Caco-2 (cell line): Measurements from ENCODE around the gene GNB1. TPM values are rescaled to one million over a fixed set of nuclear protein-coding genes. Genes with fewer than 3 reads are reported as not detected.

Source experiments
- BruUV-seq: library from RNA; stranded (reverse); fragments of 400-500 nt; replicated peaks from 2 replicates; lab custom pipeline; 2021; lab: Mats Ljungman, UMichigan
- CTCF ChIA-PET: fragments of 300-600 bp; sonication (Branson Sonifier 250); formaldehyde crosslinking; loops from one replicate; lab custom pipeline; 2022; ENCODE audit warnings: antibody characterized with exemption; lab: Charles Lee
- POLR2A ChIA-PET: fragments of 300-600 bp; sonication (Branson Sonifier 250); formaldehyde crosslinking; loops from one replicate; lab custom pipeline; 2022; ENCODE audit warnings: antibody characterized with exemption; lab: Charles Lee
- DNase-seq, 2 experiments: peaks; one replicate each; pipeline versions ENCODE4 v3.0.0 to v3.0.0-alpha.2; 2020 to 2022
- H3K27me3 ChIP-seq: replicated peaks from 2 replicates; pipeline ENCODE4 v1.6.0; 2011; ENCODE audit warnings: low read length; ENCODE audit not compliant: control insufficient read depth, insufficient read depth
- H3K36me3 ChIP-seq: 2 replicates; pipeline ENCODE4 v1.5.1; 2011; ENCODE audit warnings: low read length; ENCODE audit not compliant: control insufficient read depth, insufficient read depth
- H3K4me1 ChIP-seq: fragments of 250-450 bp; sonication (Bioruptor Pico); 2 replicates; pipeline ENCODE4 v1.5.1; 2020; ENCODE audit warnings: mild to moderate bottlenecking
- H3K4me3 ChIP-seq: 2 replicates; pipeline ENCODE4 v1.5.1; 2011; ENCODE audit warnings: low read depth, mild to moderate bottlenecking, control low read depth, low read length
- H3K9me3 ChIP-seq: fragments of 250-450 bp; sonication (Bioruptor Pico); 2 replicates; pipeline ENCODE4 v1.5.1; 2020; ENCODE audit warnings: mild to moderate bottlenecking, moderate library complexity
- H3K27ac Mint-ChIP-seq: one replicate; pipeline ENCODE4 v1.8.0; 2022; ENCODE audit warnings: mixed read lengths; ENCODE audit not compliant: unreplicated experiment
- H3K27me3 Mint-ChIP-seq: one replicate; pipeline ENCODE4 v1.8.0; 2022; ENCODE audit warnings: mixed read lengths; ENCODE audit not compliant: insufficient read depth, unreplicated experiment
- H3K36me3 Mint-ChIP-seq: one replicate; pipeline ENCODE4 v1.8.0; 2022; ENCODE audit warnings: mild to moderate bottlenecking, mixed read lengths; ENCODE audit not compliant: insufficient read depth, unreplicated experiment
- H3K4me1 Mint-ChIP-seq: one replicate; pipeline ENCODE4 v1.8.0; 2022; ENCODE audit warnings: low read depth, mixed read lengths; ENCODE audit not compliant: unreplicated experiment
- H3K4me3 Mint-ChIP-seq: one replicate; pipeline ENCODE4 v1.8.0; 2022; ENCODE audit warnings: mild to moderate bottlenecking, moderate library complexity, mixed read lengths; ENCODE audit not compliant: unreplicated experiment
- H3K9me3 Mint-ChIP-seq: one replicate; pipeline ENCODE4 v1.8.0; 2022; ENCODE audit warnings: mixed read lengths; ENCODE audit not compliant: unreplicated experiment
- CTCF ChIP-seq, 2 experiments: fragments of 200-600 bp in 1 of 2; IDR thresholded peaks; 1 replicate in 1 of 2; 2 replicates in 1 of 2; pipeline versions ENCODE4 v1.5.1 to v1.8.0; 2011 to 2022; ENCODE audit warnings: antibody characterized with exemption in 1 of 2, control low read depth in 1 of 2, inconsistent platforms in 1 of 2, low read depth in 1 of 2, low read length in 1 of 2, mild to moderate bottlenecking in 1 of 2, moderate library complexity in 1 of 2; ENCODE audit not compliant: insufficient read depth in 1 of 2, severe bottlenecking in 1 of 2, unreplicated experiment in 1 of 2
- intact Hi-C: fragments of 100-400 bp; cut with micrococcal nuclease; formaldehyde crosslinking; loops from one replicate; pipeline ENCODE4 v1.10.0; 2022; ENCODE audit not compliant: unreplicated experiment
- total RNA-seq: library from RNA; stranded (reverse); gene quantifications from 2 replicates; pipeline ENCODE4 v1.2.3, GENCODE V29; 2022

The GNB1 gene
- total RNA-seq, 1 experiment from 2014 or later, result 301 TPM

GRCh38 chr1:1919304-1920056, 28.6 kb upstream of the GNB1 start:
- H3K9me3 ChIP-seq, result no peaks in the 10 kb centered on the region
- Mint-ChIP-seq H3K9me3 (no peaks in the 10 kb centered on the region), H3K27me3 (no peaks in the 10 kb centered on the region), H3K4me3 (peak overlapping the region; percentile 58), H3K36me3 (peaks cover 5% of the 10 kb centered on the region), H3K27ac (no peak overlapping the region), H3K4me1 (no peaks in the 10 kb centered on the region)
- BruUV-seq, result no TSS peak
- no peaks in the 10 kb centered on the region for H3K27me3 ChIP-seq
- peak; percentile 98 for DNase-seq
- ChIA-PET CTCF (no interaction called here), POLR2A (no interaction called here)
- peak overlapping the region; percentile 57 for H3K4me3 ChIP-seq
- TF ChIP-seq CTCF (IDR thresholded peaks at IDR 0.05; ENCODE audit: insufficient read depth in 1 of 2, low read depth in 1 of 2, low read length in 1 of 2, severe bottlenecking in 1 of 2, unreplicated experiment in 1 of 2), result no peak
- intact Hi-C loops, result loop anchor here (1.0 kb wide), 2 partner anchors 10 to 28 kb away; partner anchors contain the start of gene GNB1
- H3K4me1 ChIP-seq, result peaks cover 20% of the 10 kb centered on the region; the same call in 1 of the 2 replicates
- no peaks in the 10 kb centered on the region for H3K36me3 ChIP-seq

GRCh38 chr1:1918901-1919303, 28.0 kb upstream of the GNB1 start, which contains the start of gene TMEM52:
Gene TMEM52, minus strand, starts transcription at chr1:1919279. Its CDS starts 14 bp downstream, at chr1:1919265.
- no peaks in the 10 kb centered on the region for H3K27me3 ChIP-seq
- POLR2A ChIA-PET, result no interaction called here
- peak in 1 of 2 experiments; percentile 19 for TF ChIP-seq CTCF (IDR thresholded peaks at IDR 0.05; ENCODE audit: insufficient read depth in 1 of 2, low read depth in 1 of 2, low read length in 1 of 2, severe bottlenecking in 1 of 2, unreplicated experiment in 1 of 2)
- Mint-ChIP-seq H3K36me3 (peaks cover 5% of the 10 kb centered on the region), H3K27me3 (no peaks in the 10 kb centered on the region), H3K9me3 (no peaks in the 10 kb centered on the region), H3K4me1 (no peaks in the 10 kb centered on the region), H3K27ac (no peak within 1 kb of the TSS), H3K4me3 (peak within 1 kb of the TSS; percentile 58)
- intact Hi-C loops, result loop anchor here (1.0 kb wide), 2 partner anchors 10 to 28 kb away; partner anchors contain the start of gene GNB1
- peak within 1 kb of the TSS; percentile 57 for H3K4me3 ChIP-seq
- CTCF ChIA-PET, result no interaction called here
- H3K36me3 ChIP-seq, result no peaks in the 10 kb centered on the region
- BruUV-seq, result no TSS peak
- peaks cover 20% of the 10 kb centered on the region; the same call in 1 of the 2 replicates for H3K4me1 ChIP-seq
- DNase-seq, result peak in 1 of 2 experiments; percentile 87
- H3K9me3 ChIP-seq, result no peaks in the 10 kb centered on the region

- TF ChIP-seq CTCF (IDR thresholded peaks at IDR 0.05; ENCODE audit: insufficient read depth in 1 of 2, low read depth in 1 of 2, low read length in 1 of 2, severe bottlenecking in 1 of 2, unreplicated experiment in 1 of 2), result no peak
- H3K4me1 Mint-ChIP-seq, result no peaks in the 10 kb centered on the region
- no peak for DNase-seq
- Histone ChIP-seq H3K4me1 (peaks cover 16% of the 10 kb centered on the region; the same call in 1 of the 2 replicates), H3K9me3 (no peaks in the 10 kb centered on the region), H3K36me3 (no peaks in the 10 kb centered on the region), H3K4me3 (peak overlapping the region; percentile 57), H3K27me3 (no peaks in the 10 kb centered on the region)
- intact Hi-C loops, result no loop called here
- no peaks in the 10 kb centered on the region for H3K9me3 Mint-ChIP-seq
- peaks cover 5% of the 10 kb centered on the region for H3K36me3 Mint-ChIP-seq
- POLR2A ChIA-PET, result no interaction called here
- CTCF ChIA-PET, result no interaction called here
- no peaks in the 10 kb centered on the region for H3K27me3 Mint-ChIP-seq
- no peak overlapping the region for H3K27ac Mint-ChIP-seq
- peak overlapping the region; percentile 58 for H3K4me3 Mint-ChIP-seq
- BruUV-seq, result TSS peak; percentile 57
Measured at GRCh38 chr1:1917995-1918900, 27.4 kb upstream of the GNB1 start.
